ENCODE data around the gene RBM44. TPM values are rescaled to one million over a fixed set of nuclear protein-coding genes. Genes with fewer than 3 reads are reported as not detected.

RBM44 gene
- total RNA-seq, 1 experiment from 2014 or later = 0.51 TPM

DNA sequence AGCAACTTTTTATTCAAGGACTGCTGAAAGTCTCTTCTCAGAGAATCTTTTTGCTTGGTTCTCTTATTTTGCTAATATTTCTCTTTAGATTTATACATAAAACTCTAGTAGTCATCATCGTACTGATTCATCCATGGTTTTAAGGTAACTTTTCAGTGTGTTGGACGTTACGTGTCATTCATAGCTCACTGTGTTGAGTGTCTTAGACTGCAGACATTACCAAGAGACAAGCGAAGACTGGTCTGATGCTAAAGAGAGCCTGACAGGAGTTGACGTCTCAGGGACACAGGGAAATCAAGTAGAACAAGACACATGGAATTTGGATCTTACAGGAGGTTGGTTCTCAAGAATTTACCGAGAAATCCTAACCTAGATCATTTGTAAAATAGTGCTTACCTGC is 25.5 kb downstream of the RBM44 start:
- H3K36me3 ChIP-seq (ENCODE audit: low read depth, low read length) = no peaks in the 10 kb centered on the region
- CTCF ChIA-PET = no interaction called here
- H3K4me3 ChIP-seq (ENCODE audit: low read length) = no peak overlapping the region
- peaks cover 3% of the 10 kb centered on the region; the same call in 1 of the 2 replicates for H3K4me1 ChIP-seq (ENCODE audit: insufficient read depth, low read length)
- POLR2A ChIA-PET (ENCODE audit: unreplicated experiment) = no interaction called here
- no peaks in the 10 kb centered on the region for H4K20me1 ChIP-seq (ENCODE audit: low read length)
- H3K4me2 ChIP-seq (ENCODE audit: low read length) = no peak overlapping the region
- no peak overlapping the region for H3K9ac ChIP-seq (ENCODE audit: low read length)
- H3K27ac ChIP-seq (ENCODE audit: low read length) = no peak overlapping the region
- H3K27me3 ChIP-seq (ENCODE audit: low read length) = no peaks in the 10 kb centered on the region
- no peak for ATAC-seq
- no peak overlapping the region for H2AFZ ChIP-seq (ENCODE audit: low read length)
- H3K9me2 ChIP-seq (replicated peaks; ENCODE audit: low read length) = no peaks in the 10 kb centered on the region
- DNase-seq = no peak
- no TSS peak for BruUV-seq (replicated peaks)
- intact Hi-C loops (cut with micrococcal nuclease) = no loop called here
- TF ChIP-seq, protein P1, sequence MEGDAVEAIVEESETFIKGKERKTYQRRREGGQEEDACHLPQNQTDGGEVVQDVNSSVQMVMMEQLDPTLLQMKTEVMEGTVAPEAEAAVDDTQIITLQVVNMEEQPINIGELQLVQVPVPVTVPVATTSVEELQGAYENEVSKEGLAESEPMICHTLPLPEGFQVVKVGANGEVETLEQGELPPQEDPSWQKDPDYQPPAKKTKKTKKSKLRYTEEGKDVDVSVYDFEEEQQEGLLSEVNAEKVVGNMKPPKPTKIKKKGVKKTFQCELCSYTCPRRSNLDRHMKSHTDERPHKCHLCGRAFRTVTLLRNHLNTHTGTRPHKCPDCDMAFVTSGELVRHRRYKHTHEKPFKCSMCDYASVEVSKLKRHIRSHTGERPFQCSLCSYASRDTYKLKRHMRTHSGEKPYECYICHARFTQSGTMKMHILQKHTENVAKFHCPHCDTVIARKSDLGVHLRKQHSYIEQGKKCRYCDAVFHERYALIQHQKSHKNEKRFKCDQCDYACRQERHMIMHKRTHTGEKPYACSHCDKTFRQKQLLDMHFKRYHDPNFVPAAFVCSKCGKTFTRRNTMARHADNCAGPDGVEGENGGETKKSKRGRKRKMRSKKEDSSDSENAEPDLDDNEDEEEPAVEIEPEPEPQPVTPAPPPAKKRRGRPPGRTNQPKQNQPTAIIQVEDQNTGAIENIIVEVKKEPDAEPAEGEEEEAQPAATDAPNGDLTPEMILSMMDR (conservative IDR thresholded peaks at IDR 0.05; ENCODE audit: low read depth, low read length) = no peak
- TF ChIP-seq EZH2phosphoT487 (IDR thresholded peaks at IDR 0.05; ENCODE audit: borderline replicate concordance, low read length) = no peak
- TF ChIP-seq EZH2 (IDR thresholded peaks at IDR 0.05; ENCODE audit: low read length, unreplicated experiment) = no peak
- no peaks in the 10 kb centered on the region for H3K79me2 ChIP-seq (ENCODE audit: low read length)
- H3F3A ChIP-seq (ENCODE audit: low read length, unreplicated experiment) = no peaks in the 10 kb centered on the region
- H3K9me3 ChIP-seq (ENCODE audit: low read length) = no peaks in the 10 kb centered on the region

DNA sequence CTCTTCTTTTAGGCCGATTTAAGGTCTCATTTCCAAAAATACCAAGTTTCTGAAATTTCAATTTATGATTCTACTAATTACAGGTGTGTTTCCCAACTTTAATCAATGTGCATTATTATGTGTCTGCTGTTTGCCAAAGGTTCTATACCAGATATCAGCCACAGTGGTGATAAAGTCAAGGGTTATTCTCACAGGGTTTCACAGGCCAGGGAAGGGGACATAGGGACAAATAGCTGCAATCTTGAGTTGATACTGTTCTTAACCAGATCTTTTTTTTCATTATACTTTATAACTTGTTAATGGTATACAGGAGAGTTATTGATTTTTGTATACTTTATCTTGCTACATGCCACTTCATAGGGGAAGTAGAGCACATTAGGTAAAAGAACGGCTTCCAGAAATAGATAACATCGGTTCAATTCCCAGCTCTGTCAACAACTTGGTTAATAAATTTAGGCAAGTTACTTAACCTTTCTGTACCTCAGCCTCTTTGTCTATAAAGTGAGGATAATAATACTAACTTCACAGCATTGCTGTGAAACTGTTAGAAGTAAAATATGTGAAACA is 28.9 kb downstream of the RBM44 start:
- BruUV-seq (replicated peaks) = no TSS peak
- POLR2A ChIA-PET (ENCODE audit: unreplicated experiment) = interaction anchor here (0.7 kb wide), 1 partner anchor 12 kb away, joined by 3 read pairs; no protein-coding TSS in a partner anchor
- no peaks in the 10 kb centered on the region for H3K9me2 ChIP-seq (replicated peaks; ENCODE audit: low read length)
- H3K4me3 ChIP-seq (ENCODE audit: low read length) = no peak overlapping the region
- H3K9ac ChIP-seq (ENCODE audit: low read length) = no peak overlapping the region
- TF ChIP-seq, protein P1 (conservative IDR thresholded peaks at IDR 0.05; ENCODE audit: low read depth, low read length) = no peak
- no peak for TF ChIP-seq EZH2phosphoT487 (IDR thresholded peaks at IDR 0.05; ENCODE audit: borderline replicate concordance, low read length)
- no peak for TF ChIP-seq EZH2 (IDR thresholded peaks at IDR 0.05; ENCODE audit: low read length, unreplicated experiment)
- H4K20me1 ChIP-seq (ENCODE audit: low read length) = no peaks in the 10 kb centered on the region
- ATAC-seq (no peak), DNase-seq (no peak)
- no peaks in the 10 kb centered on the region for H3F3A ChIP-seq (ENCODE audit: low read length, unreplicated experiment)
- H3K27me3 ChIP-seq (ENCODE audit: low read length) = no peaks in the 10 kb centered on the region
- no peaks in the 10 kb centered on the region for H3K4me1 ChIP-seq (ENCODE audit: insufficient read depth, low read length)
- no peak overlapping the region for H2AFZ ChIP-seq (ENCODE audit: low read length)
- no peak overlapping the region for H3K27ac ChIP-seq (ENCODE audit: low read length)
- H3K36me3 ChIP-seq (ENCODE audit: low read depth, low read length) = no peaks in the 10 kb centered on the region
- H3K4me2 ChIP-seq (ENCODE audit: low read length) = no peak overlapping the region
- CTCF ChIA-PET = no interaction called here
- no peaks in the 10 kb centered on the region for H3K9me3 ChIP-seq (ENCODE audit: low read length)
- intact Hi-C loops (cut with micrococcal nuclease) = no loop called here
- no peaks in the 10 kb centered on the region for H3K79me2 ChIP-seq (ENCODE audit: low read length)

DNA sequence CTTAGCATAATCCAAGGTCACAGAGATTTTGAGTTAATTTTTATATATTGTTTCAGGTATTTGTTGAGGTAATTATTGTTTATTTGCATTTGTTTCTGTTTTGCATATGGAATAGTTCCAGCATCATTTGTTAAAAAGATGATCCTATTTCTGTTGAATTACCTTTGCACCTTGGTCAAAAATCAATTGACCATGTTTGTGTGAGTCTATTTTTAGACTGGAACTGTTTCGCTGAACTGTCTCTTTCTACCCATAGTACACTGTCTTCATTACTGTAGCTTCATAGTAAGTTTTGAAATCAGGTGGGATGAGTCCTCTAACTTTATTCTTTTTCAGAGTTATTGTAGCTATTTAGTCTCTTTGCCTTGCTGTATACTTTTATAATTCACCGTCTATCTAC is 31.9 kb downstream of the RBM44 start:
- CTCF ChIA-PET = no interaction called here
- intact Hi-C loops (cut with micrococcal nuclease) = no loop called here

More for the DNA sequence above, 31.9 kb downstream of the RBM44 start:
- no peak overlapping the region for H3K9ac ChIP-seq (ENCODE audit: low read length)
- H2AFZ ChIP-seq (ENCODE audit: low read length) = no peak overlapping the region
- ATAC-seq = no peak
- no peak for DNase-seq
- H3K4me3 ChIP-seq (ENCODE audit: low read length) = no peak overlapping the region
- no peaks in the 10 kb centered on the region for H3K79me2 ChIP-seq (ENCODE audit: low read length)
- H3K36me3 ChIP-seq (ENCODE audit: low read depth, low read length) = no peaks in the 10 kb centered on the region
- H3K4me1 ChIP-seq (ENCODE audit: insufficient read depth, low read length) = no peaks in the 10 kb centered on the region
- H3K27ac ChIP-seq (ENCODE audit: low read length) = no peak overlapping the region
- H3K9me2 ChIP-seq (replicated peaks; ENCODE audit: low read length) = no peaks in the 10 kb centered on the region
- no peak for TF ChIP-seq EZH2phosphoT487 (IDR thresholded peaks at IDR 0.05; ENCODE audit: borderline replicate concordance, low read length)
- TF ChIP-seq EZH2 (IDR thresholded peaks at IDR 0.05; ENCODE audit: low read length, unreplicated experiment) = no peak
- TF ChIP-seq, protein P1 (conservative IDR thresholded peaks at IDR 0.05; ENCODE audit: low read depth, low read length) = no peak
- BruUV-seq (replicated peaks) = no TSS peak
- no peaks in the 10 kb centered on the region for H4K20me1 ChIP-seq (ENCODE audit: low read length)
- no peaks in the 10 kb centered on the region for H3F3A ChIP-seq (ENCODE audit: low read length, unreplicated experiment)
- no peaks in the 10 kb centered on the region for H3K27me3 ChIP-seq (ENCODE audit: low read length)
- no peak overlapping the region for H3K4me2 ChIP-seq (ENCODE audit: low read length)
- H3K9me3 ChIP-seq (ENCODE audit: low read length) = no peaks in the 10 kb centered on the region
- POLR2A ChIA-PET (ENCODE audit: unreplicated experiment) = no interaction called here
